Peyer's patch (tissue), 4 donors: ENCODE results near the gene TM9SF1. TPM values are rescaled to one million over a fixed set of nuclear protein-coding genes. Genes with fewer than 3 reads are reported as not detected.

Experiments used
- DNase-seq, 3 donors: peaks; one replicate each; pipeline ENCODE4 v3.0.0-alpha.2; 2017 to 2019
- H3K27ac ChIP-seq, 4 donors: fragments of 200-600 bp; sonication (generic); one replicate each; pipeline ENCODE4 v1.5.1; 2016 to 2019
- H3K27me3 ChIP-seq, 2 donors: fragments of 200-600 bp; sonication (generic); one replicate each; pipeline ENCODE4 v1.5.1; 2019
- H3K36me3 ChIP-seq, 3 donors: fragments of 200-600 bp; sonication (generic); one replicate each; pipeline ENCODE4 v1.5.1; 2016 to 2019
- H3K4me1 ChIP-seq, 4 donors: fragments of 200-600 bp; sonication (generic); one replicate each; pipeline ENCODE4 v1.5.1; 2016 to 2019
- H3K4me3 ChIP-seq, 4 donors: fragments of 200-600 bp; sonication (generic); 1 replicate in 3 of 4; 2 replicates in 1 of 4; pipeline ENCODE4 v1.5.1; 2016 to 2019; ENCODE audit warnings: mild to moderate bottlenecking in 1 of 4
- H3K9me3 ChIP-seq, 4 donors: fragments of 200-600 bp; sonication (generic); one replicate each; pipeline ENCODE4 v1.5.1; 2016 to 2019; ENCODE audit warnings: mild to moderate bottlenecking in 1 of 4
- POLR2A ChIP-seq, 2 donors: fragments of 450-650 bp; IDR thresholded peaks; one replicate each; pipeline ENCODE4 v1.5.1; 2017; ENCODE audit warnings: antibody characterized with exemption in 2 of 2, mild to moderate bottlenecking in 2 of 2, moderate library complexity in 2 of 2
- total RNA-seq, 4 donors: library from RNA; depleted of rRNA; stranded (reverse); fragments of >200 nt; gene quantifications; one replicate each; pipeline ENCODE4 v1.1.0, GENCODE V29; 2016
- TF ChIP-seq, protein P1 (sequence below), 6 experiments: fragments of 450-650 bp in 4 of 6; fragments of 200-600 bp in 2 of 6; sonication (generic) in 1 of 6; IDR thresholded peaks; one replicate each; pipeline ENCODE4 v1.5.1; 2017 to 2019; ENCODE audit warnings: antibody characterized with exemption in 6 of 6, mild to moderate bottlenecking in 3 of 6, moderate library complexity in 1 of 6

TM9SF1 gene
- total RNA-seq, 4 donors from 2014 or later: 22.3 to 80.7 (median 49.8) TPM

DNA sequence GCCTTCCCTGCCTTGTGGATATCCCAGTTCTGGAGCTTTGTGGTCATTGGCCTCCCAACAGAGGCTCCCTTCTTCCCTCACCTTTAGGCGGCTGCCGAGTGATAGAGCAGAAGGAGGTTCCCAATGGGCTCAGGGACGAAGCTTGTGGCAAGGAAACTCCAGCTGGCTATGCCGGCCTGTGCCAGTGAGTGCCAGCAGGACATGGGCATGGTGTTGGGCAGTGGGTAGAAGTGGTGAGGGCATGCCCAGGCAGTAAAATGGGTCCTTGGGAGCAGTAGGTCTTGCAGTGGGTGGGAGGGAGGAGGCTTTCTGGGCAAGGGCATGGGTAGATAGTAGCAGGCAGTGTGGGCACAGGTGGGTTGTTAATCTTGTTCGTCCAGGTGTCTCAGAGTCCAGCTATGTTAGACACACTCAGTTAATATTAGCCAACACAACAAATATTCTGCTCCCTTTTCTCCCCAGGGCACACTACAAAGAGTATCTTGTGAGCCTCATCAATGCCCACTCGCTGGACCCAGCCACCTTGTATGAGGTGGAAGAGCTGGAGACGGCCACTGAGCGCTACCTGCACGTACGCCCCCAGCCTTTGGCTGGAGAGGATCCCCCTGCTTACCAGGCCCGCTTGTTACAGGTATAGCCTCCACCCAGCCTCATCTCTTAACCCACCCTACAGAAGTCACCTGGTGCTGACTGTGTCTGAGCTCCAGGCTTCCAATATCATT is 35.3 kb downstream of the TM9SF1 start:
- peaks cover 0 to 69% (median 7%) of the 10 kb centered on the region in 3 donors for H3K36me3 ChIP-seq
- no peaks in the 10 kb centered on the region for H3K27me3 ChIP-seq
- peak in 1 of 3 donors; percentile 50 for DNase-seq
- no peak overlapping the region for H3K4me3 ChIP-seq
- no peaks in the 10 kb centered on the region for H3K9me3 ChIP-seq
- peak overlapping the region; percentile 91 to 96 (median 95) for H3K27ac ChIP-seq
- peaks cover 5 to 31% (median 15%) of the 10 kb centered on the region in 4 donors for H3K4me1 ChIP-seq
- TF ChIP-seq POLR2A (IDR thresholded peaks at IDR 0.05): no peak
- TF ChIP-seq, protein P1, sequence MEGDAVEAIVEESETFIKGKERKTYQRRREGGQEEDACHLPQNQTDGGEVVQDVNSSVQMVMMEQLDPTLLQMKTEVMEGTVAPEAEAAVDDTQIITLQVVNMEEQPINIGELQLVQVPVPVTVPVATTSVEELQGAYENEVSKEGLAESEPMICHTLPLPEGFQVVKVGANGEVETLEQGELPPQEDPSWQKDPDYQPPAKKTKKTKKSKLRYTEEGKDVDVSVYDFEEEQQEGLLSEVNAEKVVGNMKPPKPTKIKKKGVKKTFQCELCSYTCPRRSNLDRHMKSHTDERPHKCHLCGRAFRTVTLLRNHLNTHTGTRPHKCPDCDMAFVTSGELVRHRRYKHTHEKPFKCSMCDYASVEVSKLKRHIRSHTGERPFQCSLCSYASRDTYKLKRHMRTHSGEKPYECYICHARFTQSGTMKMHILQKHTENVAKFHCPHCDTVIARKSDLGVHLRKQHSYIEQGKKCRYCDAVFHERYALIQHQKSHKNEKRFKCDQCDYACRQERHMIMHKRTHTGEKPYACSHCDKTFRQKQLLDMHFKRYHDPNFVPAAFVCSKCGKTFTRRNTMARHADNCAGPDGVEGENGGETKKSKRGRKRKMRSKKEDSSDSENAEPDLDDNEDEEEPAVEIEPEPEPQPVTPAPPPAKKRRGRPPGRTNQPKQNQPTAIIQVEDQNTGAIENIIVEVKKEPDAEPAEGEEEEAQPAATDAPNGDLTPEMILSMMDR (IDR thresholded peaks at IDR 0.05): no peak

DNA sequence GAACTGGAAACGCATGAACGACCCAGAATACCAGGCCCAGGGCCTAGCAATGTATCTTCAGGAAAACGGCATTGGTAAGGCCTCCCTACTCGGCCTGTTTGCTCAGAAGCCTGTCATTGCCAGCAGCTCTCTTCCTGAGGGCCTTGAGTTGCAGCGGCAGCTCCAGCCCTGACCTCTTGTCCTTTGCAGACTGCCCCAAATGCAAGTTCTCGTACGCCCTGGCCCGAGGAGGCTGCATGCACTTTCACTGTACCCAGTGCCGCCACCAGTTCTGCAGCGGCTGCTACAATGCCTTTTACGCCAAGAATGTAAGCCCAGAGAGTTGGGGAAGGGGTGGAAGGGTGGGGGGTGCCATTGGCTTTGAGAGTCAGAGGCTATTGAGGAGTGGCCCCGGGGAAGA is 37.9 kb downstream of the TM9SF1 start:
- peaks cover 4 to 13% (median 8%) of the 10 kb centered on the region in 4 donors for H3K4me1 ChIP-seq
- H3K36me3 ChIP-seq: peaks cover 0 to 68% (median 7%) of the 10 kb centered on the region in 3 donors
- peak overlapping the region in 1 of 4 donors; percentile 17 for H3K27ac ChIP-seq
- no peak overlapping the region for H3K4me3 ChIP-seq
- no peaks in the 10 kb centered on the region for H3K27me3 ChIP-seq
- TF ChIP-seq POLR2A (IDR thresholded peaks at IDR 0.05): no peak
- TF ChIP-seq, protein P1 (IDR thresholded peaks at IDR 0.05): no peak
- DNase-seq: no peak
- H3K9me3 ChIP-seq: no peaks in the 10 kb centered on the region

DNA sequence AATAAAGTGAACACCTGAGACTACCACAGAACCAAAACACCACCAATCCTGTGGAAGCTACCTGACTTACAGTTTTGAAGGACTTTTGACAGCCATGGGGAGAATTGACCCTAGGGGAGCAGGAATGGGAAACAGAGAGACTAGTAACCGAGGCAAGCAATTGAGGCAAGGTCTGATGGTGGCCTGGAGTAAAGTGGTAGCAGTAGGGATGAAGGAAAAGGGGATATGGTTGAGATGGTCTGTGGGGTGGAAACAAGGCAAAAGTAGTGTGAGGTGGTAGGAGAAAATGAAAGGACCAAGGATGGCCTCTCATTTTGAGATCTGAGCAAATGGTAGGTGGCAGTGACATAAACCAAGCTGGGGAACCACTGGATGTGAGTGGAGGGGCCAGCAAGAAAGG is 38.4 kb downstream of the TM9SF1 start:
- H3K27ac ChIP-seq: no peak overlapping the region
- peaks cover 0 to 73% (median 7%) of the 10 kb centered on the region in 3 donors for H3K36me3 ChIP-seq
- H3K9me3 ChIP-seq: no peaks in the 10 kb centered on the region
- H3K27me3 ChIP-seq: no peaks in the 10 kb centered on the region
- peaks cover 0 to 8% (median 6%) of the 10 kb centered on the region in 4 donors for H3K4me1 ChIP-seq
- TF ChIP-seq, protein P1 (IDR thresholded peaks at IDR 0.05): no peak
- H3K4me3 ChIP-seq: no peak overlapping the region
- DNase-seq: no peak

DNA sequence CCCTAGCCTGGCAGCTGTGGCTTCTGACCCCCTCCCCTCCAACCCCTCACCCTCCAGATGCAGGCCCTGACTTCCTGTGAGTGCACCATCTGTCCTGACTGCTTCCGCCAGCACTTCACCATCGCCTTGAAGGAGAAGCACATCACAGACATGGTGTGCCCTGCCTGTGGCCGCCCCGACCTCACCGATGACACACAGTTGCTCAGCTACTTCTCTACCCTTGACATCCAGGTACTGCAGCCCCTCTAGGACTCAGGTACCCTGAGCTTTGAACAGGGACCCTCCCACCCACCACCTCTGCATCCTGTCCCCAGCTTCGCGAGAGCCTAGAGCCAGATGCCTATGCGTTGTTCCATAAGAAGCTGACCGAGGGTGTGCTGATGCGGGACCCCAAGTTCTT is 40.1 kb downstream of the TM9SF1 start:
- Histone ChIP-seq H3K27me3 (no peaks in the 10 kb centered on the region), H3K4me3 (no peak overlapping the region), H3K36me3 (peaks cover 2 to 85% (median 7%) of the 10 kb centered on the region in 3 donors), H3K9me3 (no peaks in the 10 kb centered on the region), H3K27ac (no peak overlapping the region), H3K4me1 (no peaks in the 10 kb centered on the region)
- DNase-seq: no peak
- TF ChIP-seq, protein P1 (IDR thresholded peaks at IDR 0.05): no peak
- no peak for TF ChIP-seq POLR2A (IDR thresholded peaks at IDR 0.05)

DNA sequence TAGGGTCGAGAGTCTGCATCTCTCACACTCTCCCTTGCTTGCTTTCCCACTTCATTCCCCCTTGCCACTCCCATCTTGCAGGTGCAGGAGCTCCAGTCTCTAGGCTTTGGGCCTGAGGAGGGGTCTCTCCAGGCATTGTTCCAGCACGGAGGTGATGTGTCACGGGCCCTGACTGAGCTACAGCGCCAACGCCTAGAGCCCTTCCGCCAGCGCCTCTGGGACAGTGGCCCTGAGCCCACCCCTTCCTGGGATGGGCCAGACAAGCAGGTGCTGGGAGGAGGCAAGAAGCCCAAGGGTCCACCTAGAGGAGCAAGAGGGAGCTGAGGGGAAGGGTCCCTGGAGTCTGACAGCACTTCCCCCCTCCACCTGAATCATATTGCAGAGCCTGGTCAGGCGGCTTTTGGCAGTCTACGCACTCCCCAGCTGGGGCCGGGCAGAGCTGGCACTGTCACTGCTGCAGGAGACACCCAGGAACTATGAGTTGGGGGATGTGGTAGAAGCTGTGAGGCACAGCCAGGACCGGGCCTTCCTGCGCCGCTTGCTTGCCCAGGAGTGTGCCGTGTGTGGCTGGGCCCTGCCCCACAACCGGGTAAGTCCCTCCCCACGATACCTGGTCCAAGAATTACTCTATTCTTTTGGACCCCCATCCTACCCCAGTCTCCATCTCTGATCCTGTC is 43.7 kb downstream of the TM9SF1 start:
- H3K4me1 ChIP-seq: peaks cover 0 to 12% (median 8%) of the 10 kb centered on the region in 4 donors
- H3K36me3 ChIP-seq: peaks cover 2 to 78% (median 5%) of the 10 kb centered on the region in 3 donors
- peak in 1 of 3 donors; percentile 39 for DNase-seq
- H3K27ac ChIP-seq: no peak overlapping the region
- no peaks in the 10 kb centered on the region for H3K27me3 ChIP-seq
- no peaks in the 10 kb centered on the region for H3K9me3 ChIP-seq
- no peak overlapping the region for H3K4me3 ChIP-seq
- TF ChIP-seq POLR2A (IDR thresholded peaks at IDR 0.05): no peak
- TF ChIP-seq, protein P1 (IDR thresholded peaks at IDR 0.05): no peak
